Keratinocyte (primary cell): Measurements from ENCODE around the gene SMYD3. TPM values are rescaled to one million over a fixed set of nuclear protein-coding genes. Genes with fewer than 3 reads are reported as not detected.

ENCODE experiments used
- DNase-seq: peaks from one replicate; pipeline ENCODE4 v3.0.0-alpha.2; 2011; ENCODE audit warnings: low read depth, missing footprints, low spot score
- FAIRE-seq: peaks from 2 replicates; lab custom pipeline; 2011; peaks lifted over from hg19 to GRCh38; lab: Jason Lieb, UNC
- H2AFZ ChIP-seq: 2 replicates; pipeline ENCODE4 v1.6.0; 2012; ENCODE audit warnings: low read length, control low read depth, inconsistent platforms; ENCODE audit not compliant: control insufficient read depth
- H3K27ac ChIP-seq: 2 replicates; pipeline ENCODE4 v1.5.1; 2011; ENCODE audit warnings: low read length; ENCODE audit not compliant: control insufficient read depth, insufficient read depth
- H3K27me3 ChIP-seq: 3 replicates; pipeline ENCODE4 v1.6.0; 2011; ENCODE audit warnings: low read length; ENCODE audit not compliant: control insufficient read depth, insufficient read depth; ENCODE audit errors: extremely low read depth
- H3K36me3 ChIP-seq, 2 experiments: 2 replicates in 1 of 2; 3 replicates in 1 of 2; pipeline ENCODE4 v1.5.1; 2011; ENCODE audit warnings: low read length in 2 of 2, mild to moderate bottlenecking in 1 of 2; ENCODE audit not compliant: control insufficient read depth in 2 of 2, insufficient read depth in 2 of 2; ENCODE audit errors: extremely low read depth in 1 of 2
- H3K4me1 ChIP-seq: 3 replicates; pipeline ENCODE4 v1.5.1; 2011; ENCODE audit warnings: low read length; ENCODE audit not compliant: control insufficient read depth, insufficient read depth; ENCODE audit errors: extremely low read depth
- H3K4me2 ChIP-seq: 3 replicates; pipeline ENCODE4 v1.6.0; 2011; ENCODE audit warnings: low read depth, low read length; ENCODE audit not compliant: control insufficient read depth, insufficient read depth; ENCODE audit errors: extremely low read depth
- H3K4me3 ChIP-seq, 3 experiments: fragments of 200-600 bp in 1 of 3; sonication (generic) in 1 of 3; 2 replicates in 2 of 3; 3 replicates in 1 of 3; pipeline ENCODE4 v1.5.1; 2011 to 2016; ENCODE audit warnings: low read length in 3 of 3, mild to moderate bottlenecking in 3 of 3, control low read depth in 2 of 3, inconsistent platforms in 1 of 3, low read depth in 1 of 3, mixed read lengths in 1 of 3, mixed run types in 1 of 3, moderate library complexity in 1 of 3; ENCODE audit not compliant: control insufficient read depth in 2 of 3, insufficient read depth in 2 of 3; ENCODE audit errors: extremely low read depth in 1 of 3
- H3K79me2 ChIP-seq: 2 replicates; pipeline ENCODE4 v1.6.0; 2012; ENCODE audit warnings: low read length; ENCODE audit not compliant: control insufficient read depth, insufficient read depth
- H3K9ac ChIP-seq: 3 replicates; pipeline ENCODE4 v1.6.0; 2011; ENCODE audit warnings: low read length; ENCODE audit not compliant: control insufficient read depth, insufficient read depth; ENCODE audit errors: extremely low read depth
- H3K9me1 ChIP-seq: 3 replicates; pipeline ENCODE4 v1.6.0; 2011; ENCODE audit warnings: low read length; ENCODE audit not compliant: control insufficient read depth, insufficient read depth; ENCODE audit errors: extremely low read depth
- H3K9me3 ChIP-seq: 2 replicates; pipeline ENCODE4 v1.5.1; 2012; ENCODE audit warnings: low read depth, low read length; ENCODE audit not compliant: control insufficient read depth
- H4K20me1 ChIP-seq: 3 replicates; pipeline ENCODE4 v1.6.0; 2011; ENCODE audit warnings: low read length; ENCODE audit not compliant: control insufficient read depth, insufficient read depth; ENCODE audit errors: extremely low read depth
- EZH2 ChIP-seq: IDR thresholded peaks from one replicate; pipeline ENCODE4 v1.6.1; 2012; ENCODE audit warnings: inconsistent platforms, mild to moderate bottlenecking, low read length, moderate library complexity
- dilution Hi-C: fragments of 300-500 bp; cut with MboI; formaldehyde crosslinking; loops from one replicate; pipeline ENCODE4 v1.7.0; 2020; ENCODE audit warnings: low sequenced_read_pairs; ENCODE audit not compliant: extremely low pct_ligation_motif_present
- polyA plus RNA-seq, 5 experiments: library from polyadenylated mRNA; depleted of rRNA in 3 of 5; stranded (reverse) in 3 of 5; stranded (forward) in 1 of 5; unstranded in 1 of 5; fragments of >200 nt; gene quantifications; 1 replicate in 1 of 5; 2 replicates in 3 of 5; 3 replicates in 1 of 5; pipeline versions ENCODE4 v1.2.1 to v1.2.3, GENCODE V29; 2011 to 2012; ENCODE audit warnings: missing spikeins in 2 of 5, low read depth in 1 of 5, low replicate concordance in 1 of 5
- TF ChIP-seq, protein P1 (sequence below), 3 experiments: IDR thresholded peaks in 1 of 3; conservative IDR thresholded peaks in 1 of 3; optimal IDR thresholded peaks in 1 of 3; 2 replicates in 2 of 3; 3 replicates in 1 of 3; pipeline versions ENCODE3 to v1.5.1; 2011; ENCODE audit warnings: low read length in 3 of 3, mild to moderate bottlenecking in 3 of 3, moderate library complexity in 2 of 3, control low read depth in 1 of 3, inconsistent platforms in 1 of 3; ENCODE audit not compliant: insufficient read depth in 2 of 3; ENCODE audit errors: extremely low read depth in 1 of 3

Gene SMYD3
- polyA plus RNA-seq, 1 donor (not counting 4 experiments of a cell fraction or from before 2014, with no cell fraction given): 31.0 TPM

DNA sequence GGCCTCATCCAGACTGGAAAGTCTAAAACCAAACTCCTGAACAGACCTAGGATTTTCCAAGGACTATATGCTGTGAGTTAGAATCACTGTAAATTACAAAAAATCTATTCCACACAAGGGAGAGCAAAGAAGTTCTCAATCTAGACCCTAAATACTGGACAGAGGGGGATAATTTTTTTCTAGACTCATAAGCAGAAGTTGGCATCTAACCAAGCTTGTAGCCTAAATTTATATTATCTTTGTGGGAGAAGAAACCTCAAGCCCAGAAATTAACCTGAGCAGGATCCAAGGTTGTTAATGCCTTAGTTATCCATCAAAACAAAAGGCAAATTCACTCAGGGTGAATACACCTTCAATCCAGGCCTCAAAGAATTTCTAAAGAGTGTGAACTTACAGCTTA, 290.2 kb downstream of the SMYD3 start:
- Histone ChIP-seq H3K27ac (no peak overlapping the region), H4K20me1 (no peaks in the 10 kb centered on the region), H3K9me1 (no peaks in the 10 kb centered on the region), H3K79me2 (no peaks in the 10 kb centered on the region), H3K4me1 (no peaks in the 10 kb centered on the region), H3K4me3 (no peak overlapping the region), H3K4me2 (no peak overlapping the region), H3K36me3 (no peaks in the 10 kb centered on the region), H3K9me3 (no peaks in the 10 kb centered on the region), H3K27me3 (no peaks in the 10 kb centered on the region), H3K9ac (no peak overlapping the region), H2AFZ (no peak overlapping the region)
- DNase-seq: no peak
- no peak for FAIRE-seq
- no peak for TF ChIP-seq EZH2
- TF ChIP-seq, protein P1, sequence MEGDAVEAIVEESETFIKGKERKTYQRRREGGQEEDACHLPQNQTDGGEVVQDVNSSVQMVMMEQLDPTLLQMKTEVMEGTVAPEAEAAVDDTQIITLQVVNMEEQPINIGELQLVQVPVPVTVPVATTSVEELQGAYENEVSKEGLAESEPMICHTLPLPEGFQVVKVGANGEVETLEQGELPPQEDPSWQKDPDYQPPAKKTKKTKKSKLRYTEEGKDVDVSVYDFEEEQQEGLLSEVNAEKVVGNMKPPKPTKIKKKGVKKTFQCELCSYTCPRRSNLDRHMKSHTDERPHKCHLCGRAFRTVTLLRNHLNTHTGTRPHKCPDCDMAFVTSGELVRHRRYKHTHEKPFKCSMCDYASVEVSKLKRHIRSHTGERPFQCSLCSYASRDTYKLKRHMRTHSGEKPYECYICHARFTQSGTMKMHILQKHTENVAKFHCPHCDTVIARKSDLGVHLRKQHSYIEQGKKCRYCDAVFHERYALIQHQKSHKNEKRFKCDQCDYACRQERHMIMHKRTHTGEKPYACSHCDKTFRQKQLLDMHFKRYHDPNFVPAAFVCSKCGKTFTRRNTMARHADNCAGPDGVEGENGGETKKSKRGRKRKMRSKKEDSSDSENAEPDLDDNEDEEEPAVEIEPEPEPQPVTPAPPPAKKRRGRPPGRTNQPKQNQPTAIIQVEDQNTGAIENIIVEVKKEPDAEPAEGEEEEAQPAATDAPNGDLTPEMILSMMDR (optimal IDR thresholded peaks at IDR 0.05 in 1 of 3, IDR thresholded peaks at IDR 0.05 in 1 of 3, conservative IDR thresholded peaks at IDR 0.05 in 1 of 3; ENCODE audit: extremely low read depth in 1 of 3, insufficient read depth in 2 of 3, low read length in 3 of 3): no peak
- dilution Hi-C loops: no loop called here

DNA sequence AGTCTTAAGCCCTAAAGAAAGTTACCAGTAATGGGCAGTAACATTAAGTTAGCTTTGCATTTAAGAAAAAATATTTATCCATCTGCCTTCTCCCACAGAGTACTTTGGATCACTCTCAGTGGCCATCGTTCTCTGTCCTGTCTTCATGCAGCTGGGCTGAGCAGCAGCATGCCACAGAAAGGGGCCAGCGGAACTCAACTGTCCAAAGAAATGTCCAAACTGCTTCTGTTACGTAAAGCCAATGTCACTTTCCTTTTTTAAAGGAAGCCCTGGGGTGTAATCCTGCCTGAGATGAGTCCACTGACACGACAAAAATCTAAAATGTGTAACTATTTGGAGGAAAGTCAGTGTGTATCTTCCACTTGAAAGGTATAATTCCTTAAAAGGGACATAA, 291.6 kb downstream of the SMYD3 start:
- H3K27me3 ChIP-seq: no peaks in the 10 kb centered on the region
- DNase-seq (no peak), FAIRE-seq (no peak)
- no peak overlapping the region for H2AFZ ChIP-seq
- no peak overlapping the region for H3K9ac ChIP-seq
- no peaks in the 10 kb centered on the region for H3K9me3 ChIP-seq
- dilution Hi-C loops: no loop called here
- TF ChIP-seq EZH2: no peak
- TF ChIP-seq, protein P1 (optimal IDR thresholded peaks at IDR 0.05 in 1 of 3, IDR thresholded peaks at IDR 0.05 in 1 of 3, conservative IDR thresholded peaks at IDR 0.05 in 1 of 3; ENCODE audit: extremely low read depth in 1 of 3, insufficient read depth in 2 of 3, low read length in 3 of 3): no peak
- H4K20me1 ChIP-seq: no peaks in the 10 kb centered on the region
- H3K4me3 ChIP-seq: no peak overlapping the region
- no peak overlapping the region for H3K4me2 ChIP-seq
- no peaks in the 10 kb centered on the region for H3K36me3 ChIP-seq
- no peaks in the 10 kb centered on the region for H3K4me1 ChIP-seq
- no peaks in the 10 kb centered on the region for H3K9me1 ChIP-seq
- no peaks in the 10 kb centered on the region for H3K79me2 ChIP-seq
- no peak overlapping the region for H3K27ac ChIP-seq
